ENCODE results near the gene GCM1.

Gene GCM1

DNA sequence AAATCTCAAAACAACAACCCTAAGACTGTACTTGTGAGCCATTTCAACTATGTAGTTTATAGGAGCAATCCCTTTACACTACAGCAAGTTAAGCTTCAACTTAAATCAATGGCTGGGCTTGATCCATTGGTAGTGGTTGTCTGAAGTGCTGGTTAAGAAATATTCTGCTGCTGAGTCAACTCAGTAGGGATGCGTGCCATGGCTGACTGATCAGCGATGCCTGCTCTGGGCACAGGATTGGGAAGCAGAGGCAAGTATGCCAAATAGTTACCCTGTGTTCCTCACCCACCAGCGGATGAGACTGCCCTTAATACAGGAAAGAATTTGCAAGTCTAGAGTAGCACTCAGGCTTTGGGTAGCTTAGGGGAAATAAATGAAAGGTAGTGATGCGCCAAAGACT is 41.5 kb downstream of the GCM1 start:
- DNase-seq: no peak
- H3K4me3 ChIP-seq: no peak overlapping the region
- no peak overlapping the region for H3K27ac ChIP-seq
- H3K27me3 ChIP-seq: no peaks in the 10 kb centered on the region
- intact Hi-C loops (cut with DNase I; ENCODE audit: low total_unique reads): no loop called here
- no peaks in the 10 kb centered on the region for H3K4me1 ChIP-seq
- H3K36me3 ChIP-seq: peaks cover 0 to 12% (median 10%) of the 10 kb centered on the region in 3 donors
- TF ChIP-seq, protein P1, sequence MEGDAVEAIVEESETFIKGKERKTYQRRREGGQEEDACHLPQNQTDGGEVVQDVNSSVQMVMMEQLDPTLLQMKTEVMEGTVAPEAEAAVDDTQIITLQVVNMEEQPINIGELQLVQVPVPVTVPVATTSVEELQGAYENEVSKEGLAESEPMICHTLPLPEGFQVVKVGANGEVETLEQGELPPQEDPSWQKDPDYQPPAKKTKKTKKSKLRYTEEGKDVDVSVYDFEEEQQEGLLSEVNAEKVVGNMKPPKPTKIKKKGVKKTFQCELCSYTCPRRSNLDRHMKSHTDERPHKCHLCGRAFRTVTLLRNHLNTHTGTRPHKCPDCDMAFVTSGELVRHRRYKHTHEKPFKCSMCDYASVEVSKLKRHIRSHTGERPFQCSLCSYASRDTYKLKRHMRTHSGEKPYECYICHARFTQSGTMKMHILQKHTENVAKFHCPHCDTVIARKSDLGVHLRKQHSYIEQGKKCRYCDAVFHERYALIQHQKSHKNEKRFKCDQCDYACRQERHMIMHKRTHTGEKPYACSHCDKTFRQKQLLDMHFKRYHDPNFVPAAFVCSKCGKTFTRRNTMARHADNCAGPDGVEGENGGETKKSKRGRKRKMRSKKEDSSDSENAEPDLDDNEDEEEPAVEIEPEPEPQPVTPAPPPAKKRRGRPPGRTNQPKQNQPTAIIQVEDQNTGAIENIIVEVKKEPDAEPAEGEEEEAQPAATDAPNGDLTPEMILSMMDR (IDR thresholded peaks at IDR 0.05): no peak
- no peaks in the 10 kb centered on the region for H3K9me3 ChIP-seq

DNA sequence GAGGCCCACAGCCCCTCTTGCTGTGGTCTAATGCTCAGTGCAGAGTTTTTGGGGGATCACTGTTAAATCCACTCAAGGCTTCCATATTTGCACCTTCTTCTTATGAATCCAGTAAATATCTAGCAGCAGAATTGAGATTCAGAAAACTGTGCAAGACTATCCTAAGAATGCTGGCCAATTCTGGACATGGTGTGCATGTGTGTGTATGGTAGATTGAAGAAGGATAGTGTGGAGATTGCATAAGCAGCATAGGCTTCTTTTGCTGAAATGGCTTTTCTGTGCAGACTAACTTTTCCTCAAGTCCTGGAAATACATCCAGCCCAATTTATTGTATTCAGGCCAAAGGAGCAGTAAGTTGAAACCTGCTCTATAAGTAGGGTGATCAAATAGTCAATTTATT is 43.7 kb downstream of the GCM1 start:
- H3K27ac ChIP-seq: no peak overlapping the region
- intact Hi-C loops (cut with DNase I; ENCODE audit: low total_unique reads): no loop called here

DNA sequence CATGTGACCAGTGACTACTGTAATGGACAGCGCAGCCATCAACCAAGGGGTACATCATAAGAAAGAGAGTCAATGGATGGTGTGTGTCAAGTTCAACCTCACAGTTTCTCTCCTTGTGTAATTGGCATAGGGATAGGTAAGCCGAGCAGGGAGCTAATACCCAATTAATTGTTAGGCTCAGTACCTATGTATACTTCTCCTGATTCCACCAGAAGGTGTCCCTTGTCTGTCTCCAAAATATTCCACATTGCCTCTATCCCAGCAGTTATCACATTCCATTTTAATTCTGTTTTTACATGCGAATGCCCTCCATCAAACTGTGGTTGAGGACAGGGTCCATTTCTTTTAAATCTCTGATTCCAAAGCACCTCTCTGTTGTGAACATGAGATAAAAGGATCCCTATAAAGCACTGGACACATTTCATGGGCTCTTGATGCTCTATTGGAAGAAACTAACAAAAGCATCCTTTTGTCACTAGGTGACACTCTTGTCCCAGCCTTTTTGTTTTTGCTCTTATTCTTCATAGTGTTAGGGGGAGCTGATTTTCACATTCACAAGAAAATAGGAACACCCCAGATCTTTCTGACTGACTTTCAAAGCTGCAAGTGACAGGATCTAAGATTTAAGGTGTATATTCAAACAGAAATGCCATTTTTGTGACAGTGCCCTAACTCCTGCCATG is 44.5 kb downstream of the GCM1 start:
- no peak overlapping the region for H3K27ac ChIP-seq
- DNase-seq: no peak
- H3K27me3 ChIP-seq: no peaks in the 10 kb centered on the region
- H3K4me3 ChIP-seq: no peak overlapping the region
- intact Hi-C loops (cut with DNase I; ENCODE audit: low total_unique reads): no loop called here
- H3K4me1 ChIP-seq: no peaks in the 10 kb centered on the region
- TF ChIP-seq, protein P1 (IDR thresholded peaks at IDR 0.05): no peak
- peaks cover 21 to 42% (median 39%) of the 10 kb centered on the region in 3 donors for H3K36me3 ChIP-seq
- H3K9me3 ChIP-seq: no peaks in the 10 kb centered on the region

More for the DNA sequence above, 43.7 kb downstream of the GCM1 start:
- DNase-seq: no peak
- H3K36me3 ChIP-seq: peaks cover 15 to 34% (median 31%) of the 10 kb centered on the region in 3 donors
- H3K4me1 ChIP-seq: no peaks in the 10 kb centered on the region
- TF ChIP-seq, protein P1 (IDR thresholded peaks at IDR 0.05): no peak
- H3K27me3 ChIP-seq: no peaks in the 10 kb centered on the region
- no peak overlapping the region for H3K4me3 ChIP-seq
- H3K9me3 ChIP-seq: no peaks in the 10 kb centered on the region

DNA sequence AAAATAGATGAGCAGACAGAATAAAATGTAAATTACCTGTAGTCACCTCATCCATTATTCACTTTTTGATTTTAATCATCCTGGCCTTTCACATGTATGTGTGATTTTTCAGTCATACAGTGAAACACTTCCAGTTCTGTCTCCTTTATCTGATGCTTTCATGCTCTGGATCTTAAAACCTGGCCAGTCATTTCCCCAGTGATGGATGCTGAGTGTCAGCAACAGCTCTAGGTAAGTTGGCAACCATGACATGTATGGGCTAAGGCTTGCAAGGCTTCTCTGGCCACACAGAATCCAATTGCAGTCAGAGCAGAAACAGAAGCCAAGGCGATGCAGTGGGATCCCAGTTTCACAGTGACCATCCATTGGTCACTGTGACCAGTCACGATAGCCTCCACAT is 47.6 kb downstream of the GCM1 start:
- H3K9me3 ChIP-seq: no peaks in the 10 kb centered on the region
- no peaks in the 10 kb centered on the region for H3K27me3 ChIP-seq
- no peak overlapping the region for H3K27ac ChIP-seq
- TF ChIP-seq, protein P1 (IDR thresholded peaks at IDR 0.05): no peak
- no peaks in the 10 kb centered on the region for H3K4me1 ChIP-seq
- intact Hi-C loops (cut with DNase I; ENCODE audit: low total_unique reads): no loop called here
- H3K4me3 ChIP-seq: no peak overlapping the region
- H3K36me3 ChIP-seq: peaks cover 46 to 73% (median 68%) of the 10 kb centered on the region in 3 donors
- DNase-seq: no peak

DNA sequence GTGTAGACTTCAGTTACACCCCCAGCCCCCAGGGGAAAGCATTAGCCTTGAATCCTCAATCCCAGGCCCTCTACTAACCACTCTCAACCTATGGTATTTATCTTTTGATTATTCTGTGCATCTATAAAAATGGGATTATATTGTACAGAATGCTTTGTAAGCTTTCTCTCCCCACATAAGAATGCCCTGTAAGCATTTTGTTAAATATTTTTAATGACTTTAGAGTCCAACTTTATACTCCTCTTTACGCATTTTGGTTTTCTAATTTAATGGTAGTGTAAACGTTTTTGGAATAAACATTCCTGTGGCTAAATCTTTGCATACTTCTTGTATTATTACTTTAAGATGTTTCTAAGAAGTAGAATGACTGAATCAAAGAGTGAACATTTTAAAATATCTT is 48.1 kb downstream of the GCM1 start:
- DNase-seq: no peak
- intact Hi-C loops (cut with DNase I; ENCODE audit: low total_unique reads): no loop called here
- Histone ChIP-seq H3K27me3 (no peaks in the 10 kb centered on the region), H3K4me1 (no peaks in the 10 kb centered on the region), H3K36me3 (peaks cover 50 to 78% (median 73%) of the 10 kb centered on the region in 3 donors), H3K27ac (no peak overlapping the region), H3K9me3 (no peaks in the 10 kb centered on the region), H3K4me3 (no peak overlapping the region)
- TF ChIP-seq, protein P1 (IDR thresholded peaks at IDR 0.05): no peak
